ENCODE results near the gene HDAC7.

HDAC7 gene

DNA sequence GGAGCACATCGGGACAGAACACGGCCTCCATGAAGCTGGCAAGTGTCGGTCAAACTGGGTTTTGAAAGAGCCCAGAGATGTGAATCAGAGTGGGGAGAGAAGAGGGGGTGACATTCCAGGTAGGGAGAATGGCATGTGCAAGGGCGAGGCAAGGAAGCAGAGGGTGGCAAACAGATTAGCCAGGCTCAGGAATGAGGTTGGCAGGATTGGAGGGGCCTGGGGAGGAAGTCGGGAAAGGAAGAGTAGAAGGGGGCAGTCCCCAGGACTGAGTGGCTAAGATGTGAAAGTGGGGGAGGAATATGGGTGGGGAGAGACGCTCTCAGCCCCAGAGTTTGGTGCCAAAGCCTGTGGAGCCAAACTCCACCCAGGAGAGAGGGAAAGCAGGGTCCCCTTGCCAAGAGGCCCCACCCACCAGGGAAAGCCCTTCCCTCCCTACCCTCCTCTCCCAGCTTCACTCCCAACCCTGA is 5.5 kb upstream of the HDAC7 start:
- TF ChIP-seq RARB (CRISPR knock-in tag; IDR thresholded peaks at IDR 0.05) (no peak), TCF4 (CRISPR knock-in tag; IDR thresholded peaks at IDR 0.05; ENCODE audit: borderline replicate concordance) (no peak), ISL1 (CRISPR knock-in tag; IDR thresholded peaks at IDR 0.05) (no peak), ZNF565 (CRISPR knock-in tag; conservative IDR thresholded peaks at IDR 0.05; ENCODE audit: low read depth) (no peak), ARNTL (CRISPR knock-in tag; IDR thresholded peaks at IDR 0.05; ENCODE audit: borderline replicate concordance, low read depth) (no peak), BACH2 (CRISPR knock-in tag; IDR thresholded peaks at IDR 0.05; ENCODE audit: borderline replicate concordance) (no peak), GLIS3 (CRISPR knock-in tag; IDR thresholded peaks at IDR 0.05) (no peak), OSR1 (CRISPR knock-in tag; IDR thresholded peaks at IDR 0.05) (no peak), TOX (CRISPR knock-in tag; IDR thresholded peaks at IDR 0.05; ENCODE audit: borderline replicate concordance) (no peak), ESRRG (CRISPR knock-in tag; IDR thresholded peaks at IDR 0.05) (no peak), ZC3H10 (CRISPR knock-in tag; IDR thresholded peaks at IDR 0.05) (no peak)
- TF ChIP-seq, protein P1, sequence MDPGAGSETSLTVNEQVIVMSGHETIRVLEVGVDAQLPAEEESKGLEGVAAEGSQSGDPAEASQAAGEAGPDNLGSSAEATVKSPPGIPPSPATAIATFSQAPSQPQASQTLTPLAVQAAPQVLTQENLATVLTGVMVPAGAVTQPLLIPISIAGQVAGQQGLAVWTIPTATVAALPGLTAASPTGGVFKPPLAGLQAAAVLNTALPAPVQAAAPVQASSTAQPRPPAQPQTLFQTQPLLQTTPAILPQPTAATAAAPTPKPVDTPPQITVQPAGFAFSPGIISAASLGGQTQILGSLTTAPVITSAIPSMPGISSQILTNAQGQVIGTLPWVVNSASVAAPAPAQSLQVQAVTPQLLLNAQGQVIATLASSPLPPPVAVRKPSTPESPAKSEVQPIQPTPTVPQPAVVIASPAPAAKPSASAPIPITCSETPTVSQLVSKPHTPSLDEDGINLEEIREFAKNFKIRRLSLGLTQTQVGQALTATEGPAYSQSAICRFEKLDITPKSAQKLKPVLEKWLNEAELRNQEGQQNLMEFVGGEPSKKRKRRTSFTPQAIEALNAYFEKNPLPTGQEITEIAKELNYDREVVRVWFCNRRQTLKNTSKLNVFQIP (CRISPR knock-in tag; IDR thresholded peaks at IDR 0.05; ENCODE audit: borderline replicate concordance, low read depth) = no peak
- TF ChIP-seq, protein P2, sequence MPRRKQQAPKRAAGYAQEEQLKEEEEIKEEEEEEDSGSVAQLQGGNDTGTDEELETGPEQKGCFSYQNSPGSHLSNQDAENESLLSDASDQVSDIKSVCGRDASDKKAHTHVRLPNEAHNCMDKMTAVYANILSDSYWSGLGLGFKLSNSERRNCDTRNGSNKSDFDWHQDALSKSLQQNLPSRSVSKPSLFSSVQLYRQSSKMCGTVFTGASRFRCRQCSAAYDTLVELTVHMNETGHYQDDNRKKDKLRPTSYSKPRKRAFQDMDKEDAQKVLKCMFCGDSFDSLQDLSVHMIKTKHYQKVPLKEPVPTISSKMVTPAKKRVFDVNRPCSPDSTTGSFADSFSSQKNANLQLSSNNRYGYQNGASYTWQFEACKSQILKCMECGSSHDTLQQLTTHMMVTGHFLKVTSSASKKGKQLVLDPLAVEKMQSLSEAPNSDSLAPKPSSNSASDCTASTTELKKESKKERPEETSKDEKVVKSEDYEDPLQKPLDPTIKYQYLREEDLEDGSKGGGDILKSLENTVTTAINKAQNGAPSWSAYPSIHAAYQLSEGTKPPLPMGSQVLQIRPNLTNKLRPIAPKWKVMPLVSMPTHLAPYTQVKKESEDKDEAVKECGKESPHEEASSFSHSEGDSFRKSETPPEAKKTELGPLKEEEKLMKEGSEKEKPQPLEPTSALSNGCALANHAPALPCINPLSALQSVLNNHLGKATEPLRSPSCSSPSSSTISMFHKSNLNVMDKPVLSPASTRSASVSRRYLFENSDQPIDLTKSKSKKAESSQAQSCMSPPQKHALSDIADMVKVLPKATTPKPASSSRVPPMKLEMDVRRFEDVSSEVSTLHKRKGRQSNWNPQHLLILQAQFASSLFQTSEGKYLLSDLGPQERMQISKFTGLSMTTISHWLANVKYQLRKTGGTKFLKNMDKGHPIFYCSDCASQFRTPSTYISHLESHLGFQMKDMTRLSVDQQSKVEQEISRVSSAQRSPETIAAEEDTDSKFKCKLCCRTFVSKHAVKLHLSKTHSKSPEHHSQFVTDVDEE (CRISPR knock-in tag; IDR thresholded peaks at IDR 0.05) = no peak

DNA sequence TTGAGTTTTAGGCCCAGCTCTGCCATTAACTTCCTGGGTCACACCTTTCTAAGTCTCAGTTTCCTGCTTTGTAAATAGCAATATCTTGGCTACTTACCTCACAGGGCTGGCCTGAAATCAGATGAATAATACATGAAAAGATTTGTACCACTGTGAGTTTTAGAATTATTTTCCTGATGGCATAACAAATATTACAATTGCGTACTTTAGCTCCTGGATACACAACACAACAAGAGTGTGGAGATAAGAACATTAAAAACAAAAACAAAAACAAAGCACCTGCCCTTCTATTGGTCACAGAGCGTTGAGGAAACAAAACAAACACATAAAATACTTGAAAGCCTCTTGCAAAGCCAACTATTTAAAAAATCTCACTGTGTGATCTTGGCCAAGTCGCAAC is 4.9 kb upstream of the HDAC7 start:
- TF ChIP-seq ZNF565 (CRISPR knock-in tag; conservative IDR thresholded peaks at IDR 0.05; ENCODE audit: low read depth) (no peak), TOX (CRISPR knock-in tag; IDR thresholded peaks at IDR 0.05; ENCODE audit: borderline replicate concordance) (no peak)
- no peak for ATAC-seq

More for the DNA sequence above, 5.5 kb upstream of the HDAC7 start:
- no peak for ATAC-seq

DNA sequence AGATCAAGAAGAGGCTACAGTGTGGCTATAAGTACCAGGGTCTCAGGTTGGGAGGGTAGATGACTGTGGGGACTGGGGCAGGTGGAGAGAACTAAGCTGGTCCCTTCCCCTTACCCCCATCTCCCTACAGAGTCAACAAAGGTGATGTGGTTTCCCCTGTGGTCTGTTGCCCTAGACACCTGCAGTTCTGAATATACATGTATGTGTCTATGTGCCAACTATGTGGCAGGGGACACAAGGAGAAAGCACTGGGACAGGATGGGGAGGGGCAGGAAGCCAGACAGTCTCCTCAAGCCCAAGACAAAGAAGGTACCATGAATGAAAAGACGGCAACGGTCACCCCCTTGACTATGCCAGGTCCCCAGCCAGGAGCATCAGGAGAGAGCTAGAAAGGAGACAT is 4.5 kb upstream of the HDAC7 start:
- ATAC-seq = no peak
- TF ChIP-seq ZNF565 (CRISPR knock-in tag; conservative IDR thresholded peaks at IDR 0.05; ENCODE audit: low read depth) (no peak), ZC3H10 (CRISPR knock-in tag; IDR thresholded peaks at IDR 0.05) (no peak), ZFP3 (CRISPR knock-in tag; IDR thresholded peaks at IDR 0.05) (no peak), TOX (CRISPR knock-in tag; IDR thresholded peaks at IDR 0.05; ENCODE audit: borderline replicate concordance) (no peak), RARB (CRISPR knock-in tag; IDR thresholded peaks at IDR 0.05) (no peak), OSR1 (CRISPR knock-in tag; IDR thresholded peaks at IDR 0.05) (no peak), GLIS3 (CRISPR knock-in tag; IDR thresholded peaks at IDR 0.05) (no peak)
- TF ChIP-seq, protein P2 (CRISPR knock-in tag; IDR thresholded peaks at IDR 0.05) = no peak

DNA sequence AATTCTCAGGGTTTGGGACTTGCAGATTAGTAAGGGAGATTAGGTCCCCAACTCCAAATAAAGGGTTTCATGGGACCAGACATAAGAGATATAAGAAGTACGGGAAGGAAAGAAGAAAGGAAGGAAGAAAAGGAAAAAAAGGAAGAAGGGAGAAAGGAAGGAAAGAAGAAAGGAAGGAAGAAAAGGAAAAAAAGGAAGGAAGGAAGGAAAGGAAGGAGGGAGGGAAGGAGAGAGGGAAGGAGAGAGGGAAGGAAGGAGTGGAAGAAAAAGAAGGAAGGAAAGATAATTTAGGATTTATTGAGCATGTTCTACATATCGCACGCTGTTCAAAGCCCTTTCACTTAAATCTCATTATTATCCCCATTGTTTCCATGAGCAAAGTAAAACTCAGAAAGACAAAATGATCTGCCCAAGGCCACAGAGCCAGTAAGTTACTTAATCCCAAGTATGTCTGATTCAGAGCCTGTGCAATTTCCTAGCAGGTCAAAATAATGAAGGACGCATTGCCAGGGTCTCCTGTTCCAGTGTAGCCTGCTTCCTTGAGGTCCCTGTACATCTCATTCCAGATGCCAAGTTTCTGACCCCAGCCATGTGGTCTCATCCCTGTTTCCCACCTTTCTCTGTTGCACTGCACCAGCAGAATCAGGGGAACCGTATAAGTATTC is 3.9 kb upstream of the HDAC7 start:
- ATAC-seq = no peak
- TF ChIP-seq ISL1 (CRISPR knock-in tag; IDR thresholded peaks at IDR 0.05) = no peak
- TF ChIP-seq ZNF565 (CRISPR knock-in tag; conservative IDR thresholded peaks at IDR 0.05; ENCODE audit: low read depth) = no peak
- TF ChIP-seq ZFP30 (CRISPR knock-in tag; IDR thresholded peaks at IDR 0.05) = no peak
- TF ChIP-seq SNAI2 (CRISPR knock-in tag; IDR thresholded peaks at IDR 0.05) = no peak
- TF ChIP-seq, protein P3, sequence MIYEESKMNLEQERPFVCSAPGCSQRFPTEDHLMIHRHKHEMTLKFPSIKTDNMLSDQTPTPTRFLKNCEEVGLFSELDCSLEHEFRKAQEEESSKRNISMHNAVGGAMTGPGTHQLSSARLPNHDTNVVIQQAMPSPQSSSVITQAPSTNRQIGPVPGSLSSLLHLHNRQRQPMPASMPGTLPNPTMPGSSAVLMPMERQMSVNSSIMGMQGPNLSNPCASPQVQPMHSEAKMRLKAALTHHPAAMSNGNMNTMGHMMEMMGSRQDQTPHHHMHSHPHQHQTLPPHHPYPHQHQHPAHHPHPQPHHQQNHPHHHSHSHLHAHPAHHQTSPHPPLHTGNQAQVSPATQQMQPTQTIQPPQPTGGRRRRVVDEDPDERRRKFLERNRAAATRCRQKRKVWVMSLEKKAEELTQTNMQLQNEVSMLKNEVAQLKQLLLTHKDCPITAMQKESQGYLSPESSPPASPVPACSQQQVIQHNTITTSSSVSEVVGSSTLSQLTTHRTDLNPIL (CRISPR knock-in tag; IDR thresholded peaks at IDR 0.05; ENCODE audit: low read depth) = no peak
- no peak for TF ChIP-seq ZNF70 (CRISPR knock-in tag; IDR thresholded peaks at IDR 0.05)
- TF ChIP-seq CSDC2 (CRISPR knock-in tag; IDR thresholded peaks at IDR 0.05) = no peak
- TF ChIP-seq, protein P4, sequence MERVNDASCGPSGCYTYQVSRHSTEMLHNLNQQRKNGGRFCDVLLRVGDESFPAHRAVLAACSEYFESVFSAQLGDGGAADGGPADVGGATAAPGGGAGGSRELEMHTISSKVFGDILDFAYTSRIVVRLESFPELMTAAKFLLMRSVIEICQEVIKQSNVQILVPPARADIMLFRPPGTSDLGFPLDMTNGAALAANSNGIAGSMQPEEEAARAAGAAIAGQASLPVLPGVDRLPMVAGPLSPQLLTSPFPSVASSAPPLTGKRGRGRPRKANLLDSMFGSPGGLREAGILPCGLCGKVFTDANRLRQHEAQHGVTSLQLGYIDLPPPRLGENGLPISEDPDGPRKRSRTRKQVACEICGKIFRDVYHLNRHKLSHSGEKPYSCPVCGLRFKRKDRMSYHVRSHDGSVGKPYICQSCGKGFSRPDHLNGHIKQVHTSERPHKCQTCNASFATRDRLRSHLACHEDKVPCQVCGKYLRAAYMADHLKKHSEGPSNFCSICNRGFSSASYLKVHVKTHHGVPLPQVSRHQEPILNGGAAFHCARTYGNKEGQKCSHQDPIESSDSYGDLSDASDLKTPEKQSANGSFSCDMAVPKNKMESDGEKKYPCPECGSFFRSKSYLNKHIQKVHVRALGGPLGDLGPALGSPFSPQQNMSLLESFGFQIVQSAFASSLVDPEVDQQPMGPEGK (CRISPR knock-in tag; IDR thresholded peaks at IDR 0.05; ENCODE audit: borderline replicate concordance) = no peak
